ENCODE measurements around the gene FUBP3.

FUBP3 gene

DNA sequence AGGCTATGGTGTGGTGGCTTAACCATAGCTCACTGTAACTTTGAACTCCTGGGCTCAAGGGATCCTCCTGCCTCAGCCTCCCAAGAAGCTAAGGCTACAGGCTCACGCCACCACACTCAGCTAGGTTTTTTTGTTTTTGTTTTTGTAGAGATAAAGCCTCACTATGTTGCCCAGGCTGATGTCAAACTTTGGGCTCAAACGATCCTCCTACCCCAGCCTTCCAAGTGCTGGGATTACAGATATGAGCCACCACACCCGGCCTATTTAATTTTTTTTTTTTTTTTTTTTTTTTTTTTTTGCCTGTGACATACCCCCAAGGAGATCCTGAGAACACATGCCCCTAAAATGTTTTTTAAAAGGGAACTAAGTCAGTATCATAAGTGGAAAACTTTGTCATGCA is 10.4 kb downstream of the FUBP3 start:
- Histone ChIP-seq H3K36me3 (replicated peaks; ENCODE audit: low read depth, low read length) (peaks cover 16% of the 10 kb centered on the region), H4K20me1 (ENCODE audit: insufficient read depth, low read length) (peaks cover 36% of the 10 kb centered on the region), H3K4me2 (ENCODE audit: low read length) (no peak overlapping the region)

DNA sequence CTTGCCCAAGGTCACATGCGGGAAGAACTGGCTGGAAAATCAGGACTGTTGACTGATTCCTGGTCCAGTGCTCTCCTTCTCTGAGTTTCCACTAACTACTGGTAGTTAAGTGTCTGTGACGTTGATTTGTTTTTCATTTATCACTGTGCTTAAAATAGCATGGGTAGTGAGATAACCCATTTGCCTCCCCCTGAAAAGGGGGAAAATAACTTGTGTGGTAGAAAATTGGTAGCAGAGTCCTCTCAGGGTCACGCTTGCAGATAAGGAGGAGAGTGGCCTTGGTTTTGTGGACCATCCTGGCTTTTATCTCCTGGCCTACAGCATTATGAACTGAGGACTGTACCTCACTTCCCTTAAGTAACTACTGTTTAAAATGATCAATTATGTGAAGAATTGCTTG is 10.9 kb downstream of the FUBP3 start:
- no peaks in the 10 kb centered on the region for H3K4me1 ChIP-seq (ENCODE audit: low read length)
- no peak overlapping the region for H3K9ac ChIP-seq (ENCODE audit: low read length)
- H3K27me3 ChIP-seq (ENCODE audit: low read depth, low read length), result no peaks in the 10 kb centered on the region
- peaks cover 81% of the 10 kb centered on the region for H3K79me2 ChIP-seq (ENCODE audit: low read length)
- peaks cover 16% of the 10 kb centered on the region for H3K36me3 ChIP-seq (replicated peaks; ENCODE audit: low read depth, low read length)
- TF ChIP-seq EZH2phosphoT487 (IDR thresholded peaks at IDR 0.05; ENCODE audit: low read depth), result no peak
- TF ChIP-seq, protein P1, sequence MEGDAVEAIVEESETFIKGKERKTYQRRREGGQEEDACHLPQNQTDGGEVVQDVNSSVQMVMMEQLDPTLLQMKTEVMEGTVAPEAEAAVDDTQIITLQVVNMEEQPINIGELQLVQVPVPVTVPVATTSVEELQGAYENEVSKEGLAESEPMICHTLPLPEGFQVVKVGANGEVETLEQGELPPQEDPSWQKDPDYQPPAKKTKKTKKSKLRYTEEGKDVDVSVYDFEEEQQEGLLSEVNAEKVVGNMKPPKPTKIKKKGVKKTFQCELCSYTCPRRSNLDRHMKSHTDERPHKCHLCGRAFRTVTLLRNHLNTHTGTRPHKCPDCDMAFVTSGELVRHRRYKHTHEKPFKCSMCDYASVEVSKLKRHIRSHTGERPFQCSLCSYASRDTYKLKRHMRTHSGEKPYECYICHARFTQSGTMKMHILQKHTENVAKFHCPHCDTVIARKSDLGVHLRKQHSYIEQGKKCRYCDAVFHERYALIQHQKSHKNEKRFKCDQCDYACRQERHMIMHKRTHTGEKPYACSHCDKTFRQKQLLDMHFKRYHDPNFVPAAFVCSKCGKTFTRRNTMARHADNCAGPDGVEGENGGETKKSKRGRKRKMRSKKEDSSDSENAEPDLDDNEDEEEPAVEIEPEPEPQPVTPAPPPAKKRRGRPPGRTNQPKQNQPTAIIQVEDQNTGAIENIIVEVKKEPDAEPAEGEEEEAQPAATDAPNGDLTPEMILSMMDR (IDR thresholded peaks at IDR 0.05; ENCODE audit: low read depth, low read length), result no peak
- no peak overlapping the region for H3K27ac ChIP-seq (ENCODE audit: low read length)
- H3K4me2 ChIP-seq (ENCODE audit: low read length), result no peak overlapping the region
- H3K4me3 ChIP-seq (ENCODE audit: low read length), result no peak overlapping the region
- no peak overlapping the region for H2AFZ ChIP-seq (ENCODE audit: low read depth, low read length)
- H4K20me1 ChIP-seq (ENCODE audit: insufficient read depth, low read length), result peaks cover 32% of the 10 kb centered on the region
- H3K9me3 ChIP-seq (ENCODE audit: insufficient read depth, low read length), result no peaks in the 10 kb centered on the region

More for the DNA sequence above, 10.4 kb downstream of the FUBP3 start:
- Histone ChIP-seq H3K79me2 (ENCODE audit: low read length) (peaks cover 87% of the 10 kb centered on the region), H3K27me3 (ENCODE audit: low read depth, low read length) (no peaks in the 10 kb centered on the region), H3K4me3 (ENCODE audit: low read length) (no peak overlapping the region), H3K9ac (ENCODE audit: low read length) (no peak overlapping the region), H3K9me3 (ENCODE audit: insufficient read depth, low read length) (no peaks in the 10 kb centered on the region), H2AFZ (ENCODE audit: low read depth, low read length) (no peak overlapping the region), H3K4me1 (ENCODE audit: low read length) (no peaks in the 10 kb centered on the region), H3K27ac (ENCODE audit: low read length) (no peak overlapping the region)
- TF ChIP-seq EZH2phosphoT487 (IDR thresholded peaks at IDR 0.05; ENCODE audit: low read depth), result no peak
- TF ChIP-seq, protein P1 (IDR thresholded peaks at IDR 0.05; ENCODE audit: low read depth, low read length), result no peak

DNA sequence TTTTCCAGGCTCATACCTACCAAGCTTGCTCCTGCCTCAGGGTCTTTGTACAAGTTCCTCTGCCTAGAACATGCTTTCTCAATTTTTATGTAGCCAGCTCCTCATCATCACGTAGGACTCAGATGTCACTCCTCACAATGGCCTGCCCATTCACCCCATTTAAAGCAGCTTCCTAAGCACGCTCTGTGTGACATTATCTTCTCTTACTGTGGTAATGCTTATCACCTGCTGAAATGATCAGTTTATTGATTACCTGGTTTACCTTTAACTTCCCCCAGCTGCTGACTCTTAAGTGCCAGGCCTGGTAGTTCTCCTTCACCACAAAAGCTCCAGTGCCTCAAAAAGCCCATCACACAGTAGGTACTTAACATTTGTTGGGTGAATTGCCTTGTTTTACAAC is 13.6 kb downstream of the FUBP3 start:
- peaks cover 34% of the 10 kb centered on the region for H3K36me3 ChIP-seq (replicated peaks; ENCODE audit: low read depth, low read length)
- H3K27me3 ChIP-seq (ENCODE audit: low read depth, low read length), result no peaks in the 10 kb centered on the region
- no peak overlapping the region for H3K4me3 ChIP-seq (ENCODE audit: low read length)
- H3K4me1 ChIP-seq (ENCODE audit: low read length), result no peaks in the 10 kb centered on the region
- H4K20me1 ChIP-seq (ENCODE audit: insufficient read depth, low read length), result peaks cover 19% of the 10 kb centered on the region
- no peaks in the 10 kb centered on the region for H3K9me3 ChIP-seq (ENCODE audit: insufficient read depth, low read length)
- H3K27ac ChIP-seq (ENCODE audit: low read length), result no peak overlapping the region
- peaks cover 64% of the 10 kb centered on the region for H3K79me2 ChIP-seq (ENCODE audit: low read length)
- no peak for TF ChIP-seq EZH2phosphoT487 (IDR thresholded peaks at IDR 0.05; ENCODE audit: low read depth)
- TF ChIP-seq, protein P1 (IDR thresholded peaks at IDR 0.05; ENCODE audit: low read depth, low read length), result no peak
- no peak overlapping the region for H3K9ac ChIP-seq (ENCODE audit: low read length)
- no peak overlapping the region for H2AFZ ChIP-seq (ENCODE audit: low read depth, low read length)
- no peak overlapping the region for H3K4me2 ChIP-seq (ENCODE audit: low read length)

DNA sequence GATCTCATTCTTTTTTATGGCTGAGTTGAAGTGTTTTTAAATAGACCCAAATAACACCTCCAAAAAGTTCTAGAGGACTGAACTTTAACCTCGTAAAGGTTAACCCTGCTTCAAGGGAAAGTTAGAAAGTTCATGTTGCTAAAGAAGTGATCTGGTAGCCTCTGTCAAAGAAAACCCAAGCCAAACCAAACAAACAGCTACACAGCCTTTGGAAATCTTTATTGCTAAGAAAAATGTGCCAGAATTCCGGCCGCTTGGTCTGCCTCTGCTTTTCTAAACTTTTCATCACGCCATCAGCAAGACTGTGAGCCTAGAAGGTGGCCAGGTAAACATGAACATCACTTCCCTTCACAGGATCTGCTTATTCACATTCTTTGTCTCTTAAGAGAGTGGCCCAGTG is 17.9 kb downstream of the FUBP3 start:
- Histone ChIP-seq H3K4me3 (ENCODE audit: low read length) (no peak overlapping the region), H4K20me1 (ENCODE audit: insufficient read depth, low read length) (peaks cover 10% of the 10 kb centered on the region; the same call in 1 of the 2 replicates), H3K9me3 (ENCODE audit: insufficient read depth, low read length) (no peaks in the 10 kb centered on the region), H3K4me2 (ENCODE audit: low read length) (no peak overlapping the region), H3K36me3 (replicated peaks; ENCODE audit: low read depth, low read length) (peaks cover 41% of the 10 kb centered on the region), H3K79me2 (ENCODE audit: low read length) (peaks cover 25% of the 10 kb centered on the region), H3K27me3 (ENCODE audit: low read depth, low read length) (no peaks in the 10 kb centered on the region), H3K9ac (ENCODE audit: low read length) (no peak overlapping the region), H3K4me1 (ENCODE audit: low read length) (no peaks in the 10 kb centered on the region), H2AFZ (ENCODE audit: low read depth, low read length) (no peak overlapping the region), H3K27ac (ENCODE audit: low read length) (no peak overlapping the region)
- TF ChIP-seq EZH2phosphoT487 (IDR thresholded peaks at IDR 0.05; ENCODE audit: low read depth), result no peak
- TF ChIP-seq, protein P1 (IDR thresholded peaks at IDR 0.05; ENCODE audit: low read depth, low read length), result no peak
